ENCODE measurements around the gene HECTD1.
"Not testable (repeated sequence)": the region's sequence is repeated elsewhere in the genome, so short reads cannot be mapped to it uniquely, and the experiment has no call there.

HECTD1 gene

DNA sequence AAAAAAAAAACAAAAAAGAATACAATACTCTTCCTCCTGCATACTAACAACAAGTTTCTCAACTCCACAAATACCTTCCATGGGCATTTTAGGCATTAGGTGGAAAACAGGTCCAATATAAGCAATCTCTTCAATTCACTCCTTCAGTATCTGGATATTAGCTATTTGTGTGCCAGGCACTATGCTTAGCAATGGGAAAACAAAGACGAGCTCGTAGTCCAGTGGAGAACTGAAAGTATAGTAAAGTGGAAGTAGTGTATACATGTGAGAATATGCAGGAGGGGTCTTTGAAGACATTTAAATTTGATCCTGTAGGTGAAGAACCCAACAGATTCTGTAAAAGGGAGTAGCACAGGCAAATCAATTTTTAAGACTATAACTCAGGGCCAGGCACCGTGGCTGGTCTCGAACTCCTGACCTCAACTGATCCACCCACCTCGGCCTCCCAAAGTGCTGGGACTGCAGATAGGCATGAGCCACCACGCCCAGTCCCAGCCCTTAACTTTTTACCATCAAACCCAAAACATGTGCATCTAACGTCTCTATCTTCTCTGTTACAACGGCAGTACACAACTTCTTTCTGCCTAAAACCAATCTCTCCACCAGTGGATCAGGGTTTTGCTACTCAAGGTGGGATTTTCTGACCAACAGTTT, 10.6 kb downstream of the HECTD1 start:
- DNase-seq (ENCODE audit: low read depth in 3 of 3, low spot score in 1 of 3), result no peak

DNA sequence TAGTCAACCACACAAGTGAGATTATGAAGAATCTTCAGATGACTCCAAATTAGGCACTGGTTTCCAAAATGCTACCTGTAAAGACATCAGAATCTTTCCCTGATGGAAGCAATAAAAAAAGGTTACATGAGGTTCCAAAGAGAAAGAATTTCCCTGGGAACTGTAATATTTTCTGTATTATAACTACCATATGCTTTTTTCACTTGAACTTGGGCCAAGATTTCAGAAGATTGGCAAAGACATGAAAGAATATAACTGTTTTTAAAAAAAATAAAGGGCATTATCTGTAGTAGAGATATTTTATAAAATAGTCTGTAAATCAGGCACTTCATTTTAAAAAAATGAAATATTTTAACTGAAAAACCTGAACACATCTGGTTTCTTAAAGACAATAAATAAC, 12.9 kb downstream of the HECTD1 start:
- DNase-seq (ENCODE audit: low read depth in 3 of 3, low spot score in 1 of 3), result no peak

DNA sequence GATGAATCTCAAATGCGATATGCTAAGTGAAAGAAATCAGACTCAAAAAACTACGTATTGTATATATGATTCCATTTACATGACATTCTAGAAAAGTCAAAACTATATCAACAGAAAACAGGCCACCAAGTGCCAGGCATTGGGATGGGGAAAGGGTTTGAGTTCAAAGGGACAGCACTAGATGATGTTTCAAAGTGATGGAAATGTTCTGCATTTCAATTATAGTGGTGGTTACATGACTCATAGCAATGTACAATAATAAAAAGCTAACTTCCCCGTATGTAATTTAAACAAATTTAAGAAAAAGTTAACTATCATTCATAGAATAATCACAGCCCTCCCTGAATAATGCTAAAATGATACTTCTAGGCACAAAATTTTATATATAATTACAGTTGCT, 13.5 kb downstream of the HECTD1 start:
- DNase-seq (ENCODE audit: low read depth in 3 of 3, low spot score in 1 of 3), result no peak

DNA sequence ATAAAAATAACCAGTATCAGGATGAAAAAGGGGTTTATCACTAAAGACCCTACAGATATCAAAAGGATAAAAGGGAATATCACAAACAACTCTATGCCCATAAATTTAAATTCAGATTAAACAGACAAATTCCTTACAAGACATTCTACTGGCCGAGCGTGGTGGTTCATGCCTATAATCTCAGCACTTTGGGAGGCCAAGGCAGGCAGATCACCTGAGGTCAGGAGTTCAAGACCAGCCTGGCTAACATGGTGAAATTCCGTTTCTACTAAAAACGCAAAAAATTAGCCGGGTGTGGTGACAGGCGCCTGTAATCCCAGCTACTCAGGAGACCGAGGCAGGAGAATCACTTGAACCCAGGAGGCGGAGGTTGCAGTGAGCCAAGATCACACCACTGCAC, 15.0 kb downstream of the HECTD1 start:
- not testable (repeated sequence) for DNase-seq (ENCODE audit: low read depth in 3 of 3, low spot score in 1 of 3)

DNA sequence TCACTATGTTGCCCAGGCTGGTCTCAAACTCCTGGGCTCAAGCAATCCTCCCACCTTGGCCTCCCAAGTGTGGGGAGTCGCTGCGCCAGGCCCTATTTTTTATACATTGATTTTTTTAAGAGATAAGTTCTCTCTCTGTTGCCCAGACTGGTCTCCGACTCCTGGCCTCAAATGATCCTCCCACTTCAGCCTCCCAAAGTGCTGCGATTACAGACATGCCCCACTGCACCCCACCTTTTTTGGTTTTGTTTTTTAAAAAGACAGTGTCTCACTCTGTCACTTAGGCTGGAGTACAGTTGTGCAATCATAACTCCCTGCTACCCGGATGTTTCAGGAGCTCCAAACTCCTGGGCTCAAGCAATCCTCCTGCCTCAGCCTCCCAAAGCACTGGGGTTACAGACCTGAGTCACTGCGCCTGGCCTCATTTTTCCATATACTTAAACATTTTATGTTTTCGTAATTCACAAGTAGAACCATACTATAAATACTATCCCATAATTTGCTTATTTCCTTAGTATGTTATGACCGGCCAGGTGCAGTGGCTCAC, 16.8 kb downstream of the HECTD1 start:
- DNase-seq (ENCODE audit: low read depth in 3 of 3, low spot score in 1 of 3), result no peak

DNA sequence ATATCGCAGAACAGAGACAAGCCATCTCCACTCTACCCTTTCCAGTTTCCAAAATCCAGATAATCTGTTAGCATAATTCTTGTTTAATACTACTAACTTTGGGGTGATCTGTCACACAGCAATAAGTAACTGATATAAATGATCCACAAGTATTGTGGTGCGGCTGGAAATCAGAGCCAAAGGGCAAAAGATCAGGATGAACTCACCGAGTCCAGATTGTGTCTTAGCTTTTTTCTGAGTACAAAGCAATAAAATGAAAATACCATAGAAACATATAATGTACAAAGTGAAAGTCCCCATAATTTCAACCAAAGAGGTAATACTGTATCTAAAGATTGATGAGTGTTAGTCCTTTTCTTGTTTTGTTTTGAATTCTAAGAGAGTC, 17.4 kb downstream of the HECTD1 start:
- DNase-seq (ENCODE audit: low read depth in 3 of 3, low spot score in 1 of 3), result no peak

DNA sequence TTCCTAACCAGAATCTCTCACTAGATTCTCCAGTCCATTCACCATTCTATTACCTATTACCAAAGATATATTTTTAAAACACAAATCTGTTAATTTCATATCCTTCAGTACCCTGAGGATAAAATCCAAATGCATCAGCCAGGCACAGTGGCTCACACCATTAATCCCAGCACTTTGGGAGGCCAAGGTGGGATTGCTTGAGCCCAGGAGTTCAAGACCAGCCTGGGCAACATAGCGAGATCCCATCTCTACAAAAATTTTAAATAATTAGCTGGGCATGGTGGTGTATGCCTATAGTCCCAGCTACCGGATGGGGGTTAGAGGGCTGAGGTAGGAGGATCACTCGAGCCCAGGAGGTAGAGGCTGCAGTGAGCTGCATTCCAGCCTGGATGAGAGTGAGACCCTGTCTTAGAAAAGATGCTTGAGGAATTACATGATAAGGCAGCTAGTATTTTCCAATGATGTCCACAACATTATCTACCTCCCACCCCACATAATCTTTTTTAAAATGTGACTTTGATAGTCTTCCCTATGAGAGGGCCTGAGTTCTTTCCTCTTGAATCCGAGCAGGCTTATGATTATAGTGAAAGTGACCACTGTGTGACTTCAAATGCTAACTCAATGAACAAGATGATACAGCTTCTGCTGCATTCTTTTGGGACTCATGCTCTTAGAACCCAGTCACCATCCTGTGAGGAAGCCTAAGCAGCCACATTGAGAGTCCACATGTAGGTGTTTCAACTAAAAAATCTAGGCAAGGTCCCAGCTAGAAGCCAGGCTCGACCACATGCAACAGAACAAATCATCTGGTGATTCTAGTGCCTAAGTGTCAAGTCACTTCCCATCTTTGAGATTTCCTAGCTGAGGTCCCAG, 18.0 kb downstream of the HECTD1 start:
- DNase-seq (ENCODE audit: low read depth in 3 of 3, low spot score in 1 of 3), result no peak

DNA sequence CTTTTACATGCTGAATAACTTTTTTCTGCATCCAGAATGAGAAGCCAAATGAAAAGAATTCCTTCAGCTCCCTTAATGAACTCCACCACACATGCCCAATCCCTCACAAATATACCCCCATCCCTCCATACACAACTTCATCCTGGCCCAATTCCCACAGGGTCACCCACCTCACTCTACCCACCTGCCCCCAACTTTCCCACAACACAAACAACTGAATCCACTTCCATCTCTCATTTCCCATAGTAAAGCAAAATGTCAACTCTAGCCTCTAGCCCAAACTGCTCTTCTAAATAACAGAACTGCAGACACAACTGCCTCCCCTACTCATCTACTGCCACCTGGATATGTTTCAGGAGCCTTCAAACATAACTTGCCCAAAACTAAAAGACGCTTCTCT, 18.8 kb downstream of the HECTD1 start:
- DNase-seq (ENCODE audit: low read depth in 3 of 3, low spot score in 1 of 3), result no peak

DNA sequence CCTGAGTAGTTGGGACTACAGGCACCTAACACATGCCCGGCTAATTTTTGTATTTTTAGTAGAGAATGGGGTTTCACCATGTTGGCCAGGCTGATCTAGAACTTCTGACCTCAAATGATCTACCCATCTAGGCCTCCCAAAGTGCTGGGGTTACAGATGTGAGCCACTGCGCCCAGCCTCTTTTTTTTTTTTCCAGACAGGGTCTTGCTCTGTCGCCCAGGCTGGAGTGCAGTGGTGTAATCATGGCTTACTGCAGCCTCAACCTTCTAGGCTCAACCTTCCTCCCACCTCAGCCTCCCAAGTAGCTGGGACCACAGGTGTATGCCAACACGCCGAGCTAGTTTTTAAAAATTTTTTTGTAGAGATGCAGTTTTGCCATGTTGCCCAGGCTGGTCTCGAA, 25.6 kb downstream of the HECTD1 start:
- not testable (repeated sequence) for DNase-seq (ENCODE audit: low read depth in 3 of 3, low spot score in 1 of 3)

DNA sequence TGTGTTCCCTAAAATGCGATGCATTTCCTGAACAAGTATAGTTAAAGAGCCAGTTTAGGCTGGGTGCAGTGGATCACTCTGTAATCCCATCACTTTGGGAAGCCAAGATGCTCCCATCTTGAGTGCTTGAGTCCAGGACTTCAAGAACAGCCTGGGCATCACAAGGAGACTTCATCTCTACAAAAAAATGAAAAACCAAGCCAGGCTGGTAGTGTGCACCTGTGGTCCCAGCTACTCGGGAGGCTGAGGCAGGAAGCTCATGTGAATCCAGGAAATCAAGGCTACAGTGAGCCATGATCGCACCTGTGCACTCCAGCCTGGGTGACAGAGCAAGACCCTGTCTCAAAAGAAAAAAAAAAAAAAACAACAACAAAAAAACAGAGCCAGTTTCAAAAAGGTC, 26.3 kb downstream of the HECTD1 start:
- no peak for DNase-seq (ENCODE audit: low read depth in 3 of 3, low spot score in 1 of 3)

DNA sequence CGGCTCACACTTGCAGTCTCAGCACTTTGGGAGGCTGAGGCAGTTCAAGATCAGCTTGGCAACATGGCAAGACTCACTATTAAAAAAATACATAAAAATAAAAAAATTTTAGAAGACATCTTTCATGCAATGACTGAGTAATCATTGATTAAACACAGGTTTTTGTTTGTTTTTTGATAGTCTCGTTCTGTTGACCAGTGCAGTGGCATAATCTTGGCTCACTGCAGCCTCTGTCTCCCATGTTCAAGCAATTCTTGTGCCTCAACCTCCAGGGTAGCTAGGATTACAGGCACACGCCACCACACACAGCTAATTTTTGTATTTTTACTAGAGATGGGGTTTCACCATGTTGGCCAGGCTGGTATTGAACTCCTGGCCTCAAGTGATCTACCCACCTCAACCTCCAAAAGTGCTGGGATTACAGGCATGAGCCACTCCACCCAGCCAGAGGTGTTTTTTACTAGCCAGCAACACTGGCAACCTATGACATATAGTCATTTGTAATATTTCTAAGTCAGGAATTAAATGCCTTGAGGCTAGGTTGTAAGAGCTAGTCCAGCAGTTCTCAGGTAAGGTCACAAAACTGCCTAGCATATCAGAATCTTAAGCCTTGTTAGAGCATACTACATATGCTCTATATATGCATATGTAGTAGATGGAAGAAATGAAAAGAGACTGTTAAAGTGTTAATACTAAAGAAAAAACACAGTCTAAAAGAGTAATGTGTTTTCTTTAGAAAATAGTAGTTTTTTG, 27.1 kb downstream of the HECTD1 start:
- DNase-seq (ENCODE audit: low read depth in 3 of 3, low spot score in 1 of 3), result no peak

DNA sequence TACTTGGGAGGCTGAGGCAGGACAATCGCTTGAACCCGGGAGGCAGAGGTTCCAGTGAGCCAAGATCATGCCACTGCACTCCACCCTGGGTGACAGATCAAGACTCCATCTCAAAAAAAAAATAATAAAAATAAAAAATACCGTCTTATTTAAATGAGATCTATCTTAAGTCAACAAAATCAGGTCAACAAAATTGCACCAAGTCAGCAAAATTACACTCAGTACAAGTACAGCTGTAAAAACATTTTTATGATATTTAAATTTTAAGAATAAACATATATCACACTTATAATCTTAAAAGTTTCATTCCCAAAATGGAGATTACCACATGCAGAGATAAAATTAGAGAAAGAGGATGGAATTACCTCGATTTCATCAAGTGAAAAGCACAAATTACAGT, 33.2 kb downstream of the HECTD1 start:
- no peak for DNase-seq (ENCODE audit: low read depth in 3 of 3, low spot score in 1 of 3)

DNA sequence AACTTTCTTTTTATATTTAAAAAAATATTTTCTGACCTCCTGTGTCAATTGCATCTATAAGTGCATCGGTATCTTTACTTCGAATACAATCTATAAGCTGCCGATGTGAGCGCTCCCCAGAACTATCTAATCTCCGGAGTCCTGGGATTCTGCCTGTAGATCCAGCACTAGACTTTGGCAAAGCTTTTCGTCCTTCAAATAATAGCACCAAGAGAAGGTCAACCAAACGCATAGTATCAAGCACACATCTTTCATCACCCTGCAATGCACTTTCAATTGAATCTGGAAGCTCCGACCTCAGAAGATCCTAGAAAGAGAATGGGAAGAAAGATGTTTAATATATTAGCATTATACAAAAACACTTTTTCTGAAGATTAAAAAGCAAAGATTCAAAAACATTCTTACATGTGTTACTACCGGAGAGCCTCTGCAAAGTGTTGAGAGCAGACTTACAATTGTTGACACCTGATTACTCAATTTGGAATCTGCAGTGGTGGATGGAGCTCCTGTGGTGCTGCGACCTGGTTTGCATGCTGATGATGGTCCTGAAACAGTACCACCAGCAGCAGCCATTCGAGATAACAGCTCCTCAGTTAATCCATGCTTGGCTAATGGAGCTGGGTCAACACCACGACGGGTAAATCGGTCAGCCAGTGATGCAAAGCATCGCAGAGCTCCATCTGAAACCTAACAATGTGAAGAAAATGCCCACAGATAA, 34.3 kb downstream of the HECTD1 start:
- DNase-seq (ENCODE audit: low read depth in 3 of 3, low spot score in 1 of 3), result no peak

DNA sequence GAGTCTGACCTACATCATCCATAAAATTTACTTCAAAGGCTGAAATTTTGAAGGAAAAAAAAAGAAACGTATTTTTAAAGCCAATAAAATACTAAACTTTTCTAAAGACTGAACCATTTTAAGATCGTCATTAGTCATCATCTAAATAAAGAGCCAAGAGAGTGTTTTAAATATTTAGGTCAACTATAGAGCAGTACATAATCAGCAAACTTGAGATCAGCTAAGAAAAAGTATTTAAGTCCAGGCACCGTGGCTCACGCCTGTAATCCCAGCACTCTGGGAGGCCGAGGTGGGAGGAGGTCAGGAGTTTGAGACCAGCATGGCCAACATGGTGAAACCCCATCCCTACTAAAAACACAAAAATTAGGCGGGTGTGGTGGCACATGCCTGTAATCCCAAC, 35.5 kb downstream of the HECTD1 start:
- DNase-seq (ENCODE audit: low read depth in 3 of 3, low spot score in 1 of 3), result no peak

DNA sequence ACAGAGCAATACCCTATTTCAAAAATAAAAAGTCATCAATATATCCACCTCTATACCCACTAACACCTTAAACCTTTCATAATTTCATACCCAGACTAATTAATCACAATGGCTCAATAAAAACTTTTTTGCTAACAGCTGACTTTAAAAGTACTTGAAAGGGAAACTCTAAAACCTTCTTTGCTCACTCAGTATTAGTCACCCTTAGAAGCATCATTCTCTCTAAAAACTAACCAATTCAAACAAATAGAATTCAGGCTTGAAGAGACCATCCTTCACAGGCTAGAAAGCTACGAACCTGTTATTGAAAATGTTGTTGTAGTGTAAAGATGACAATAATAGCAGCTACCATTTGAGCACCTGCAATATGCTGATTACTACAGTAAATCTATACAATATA, 37.2 kb downstream of the HECTD1 start:
- no peak for DNase-seq (ENCODE audit: low read depth in 3 of 3, low spot score in 1 of 3)

DNA sequence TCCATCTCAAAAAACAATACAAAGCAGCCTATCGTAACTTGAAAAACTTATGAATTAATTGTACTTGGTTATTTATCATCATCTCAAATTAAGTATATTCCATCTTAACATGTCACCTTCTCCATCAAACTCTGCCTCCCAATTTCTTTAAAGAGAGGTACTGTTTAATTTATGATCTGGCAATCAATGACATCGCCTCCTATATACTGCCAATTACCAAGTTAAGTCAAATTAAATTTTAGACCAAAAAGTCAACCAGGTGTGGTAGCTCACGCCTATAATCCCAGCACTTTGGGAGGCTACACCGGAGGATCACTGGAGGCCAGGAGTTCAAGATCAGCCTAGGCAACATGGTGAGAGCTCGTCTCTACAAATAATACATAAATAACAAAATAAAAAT, 37.7 kb downstream of the HECTD1 start:
- DNase-seq (ENCODE audit: low read depth in 3 of 3, low spot score in 1 of 3), result no peak

DNA sequence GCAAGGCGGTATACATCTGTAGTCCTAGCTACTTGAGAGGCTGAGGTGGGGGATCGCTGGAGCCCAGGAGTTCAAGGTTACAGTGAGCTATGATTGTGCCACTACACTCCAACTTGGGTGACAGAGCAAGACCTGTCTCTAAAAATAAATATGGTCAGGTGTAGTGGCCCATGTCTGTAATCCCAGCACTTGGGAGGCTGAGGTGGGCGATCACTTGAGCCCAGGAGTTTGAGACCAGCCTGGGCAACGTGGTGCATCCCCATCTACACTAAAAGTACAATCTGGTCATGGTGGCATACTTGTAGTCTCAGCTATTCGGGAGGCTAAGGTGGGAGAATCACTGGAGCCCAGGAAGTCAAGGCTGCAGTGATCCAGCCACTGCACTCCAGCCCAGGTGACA, 40.6 kb downstream of the HECTD1 start:
- DNase-seq (ENCODE audit: low read depth in 3 of 3, low spot score in 1 of 3), result no peak

DNA sequence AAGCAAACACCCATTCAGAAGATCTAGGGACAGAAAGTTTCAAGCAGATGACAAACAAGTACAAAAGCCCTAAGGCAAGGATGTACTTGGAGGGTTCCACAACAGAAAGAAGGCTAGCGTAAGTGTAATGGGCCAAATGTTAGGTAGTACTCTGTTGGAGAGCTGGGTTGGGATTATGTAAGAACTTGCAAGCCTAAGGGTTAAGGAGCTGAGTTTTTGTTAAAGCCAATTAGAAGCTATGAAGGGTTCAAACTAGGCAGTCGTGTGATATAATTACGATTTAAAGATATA, 41.4 kb downstream of the HECTD1 start:
- DNase-seq (ENCODE audit: low read depth in 3 of 3, low spot score in 1 of 3), result no peak

DNA sequence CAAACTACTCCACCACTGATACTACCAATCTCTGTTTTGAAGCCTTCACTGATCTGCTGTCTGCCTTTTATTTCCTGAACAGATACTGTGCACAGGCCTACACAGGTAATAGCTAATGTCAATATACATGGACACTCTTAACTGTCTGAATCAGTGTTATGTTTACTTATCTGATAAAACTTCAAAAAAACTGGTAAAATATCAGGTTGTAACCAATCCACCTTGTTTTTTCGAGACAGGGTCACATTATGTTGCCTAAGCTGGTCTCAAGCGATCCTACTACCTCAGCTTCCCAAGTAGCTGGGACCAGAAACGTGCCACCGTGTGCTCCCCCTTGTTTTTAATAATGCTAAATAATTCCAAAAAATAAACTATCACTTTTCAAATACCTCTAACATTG, 43.5 kb downstream of the HECTD1 start:
- DNase-seq (ENCODE audit: low read depth in 3 of 3, low spot score in 1 of 3), result no peak

DNA sequence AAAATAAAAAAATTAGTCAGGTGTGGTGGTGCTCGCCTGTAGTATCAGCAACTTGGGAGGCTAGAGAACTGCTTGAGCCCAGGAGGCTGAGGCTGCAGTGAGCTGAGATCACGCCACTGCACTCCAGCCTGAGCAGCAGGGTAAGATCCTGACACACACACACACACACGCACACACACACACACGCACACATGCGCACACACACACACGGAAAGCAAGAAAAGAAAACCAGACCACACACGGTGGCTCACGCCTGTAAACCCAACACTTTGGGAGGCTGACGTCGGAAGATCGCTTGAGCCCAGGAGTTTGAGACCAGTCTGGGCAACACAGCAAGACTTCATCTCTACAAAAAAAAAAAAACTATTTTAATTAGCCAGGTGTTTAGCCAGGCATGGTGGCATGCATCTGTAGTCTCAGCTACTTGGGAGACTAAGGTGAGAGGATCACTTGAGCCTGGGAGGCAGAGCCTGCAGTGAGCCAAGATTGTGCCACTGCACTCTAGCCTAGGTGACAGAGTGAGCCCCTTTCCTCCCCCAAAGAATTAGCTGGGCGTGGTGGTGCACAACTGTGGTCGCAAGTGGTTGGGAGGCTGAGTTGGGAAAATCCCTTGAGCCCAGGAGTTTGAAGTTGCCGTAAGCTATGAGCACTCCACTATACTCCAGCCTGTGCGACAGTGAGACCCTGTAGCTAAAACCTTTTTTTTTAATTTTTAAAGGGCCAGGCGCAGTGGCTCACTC, 44.5 kb downstream of the HECTD1 start:
- no peak for DNase-seq (ENCODE audit: low read depth in 3 of 3, low spot score in 1 of 3)

DNA sequence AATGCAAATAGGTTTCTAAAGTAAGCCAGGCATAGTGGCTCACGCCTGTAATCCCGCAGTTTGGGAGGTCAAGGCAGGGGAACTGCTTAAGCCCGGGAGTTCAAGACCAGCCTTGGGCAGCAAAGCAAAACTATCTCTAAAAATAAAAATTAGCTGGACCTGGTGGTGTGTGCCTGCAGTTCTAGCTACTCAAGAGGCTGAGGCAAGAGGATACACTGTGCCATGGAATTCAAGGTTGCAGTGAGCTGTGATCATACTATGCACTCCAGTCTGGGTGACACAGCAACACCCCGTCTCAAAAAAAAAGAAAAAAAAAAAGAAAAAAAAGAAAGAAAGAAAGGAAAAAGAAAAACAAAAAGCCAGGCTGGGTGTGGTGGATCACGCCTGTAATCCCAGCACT, 46.3 kb downstream of the HECTD1 start:
- DNase-seq (ENCODE audit: low read depth in 3 of 3, low spot score in 1 of 3), result no peak
